ENCODE results near the gene ZNF366.

The ZNF366 gene

GRCh38 chr5:72474516-72474915, 32.7 kb downstream of the ZNF366 start:
- Histone ChIP-seq H3K4me1 (ENCODE audit: insufficient read depth, low read length, poor library complexity, severe bottlenecking) (no peaks in the 10 kb centered on the region), H3K27me3 (ENCODE audit: insufficient read depth, low read length, poor library complexity, severe bottlenecking) (no peaks in the 10 kb centered on the region), H3F3A (ENCODE audit: low read depth) (no peaks in the 10 kb centered on the region), H3K9me3 (ENCODE audit: insufficient read depth, low read depth, low read length) (no peaks in the 10 kb centered on the region), H3K4me3 (ENCODE audit: low read length, poor library complexity, severe bottlenecking) (no peak overlapping the region), H3K4me2 (ENCODE audit: low read depth, low read length, poor library complexity, severe bottlenecking) (no peak overlapping the region), H3K9me2 (replicated peaks; ENCODE audit: low read depth, low read length) (no peaks in the 10 kb centered on the region), H4K20me1 (ENCODE audit: insufficient read depth, low read length, poor library complexity, severe bottlenecking) (no peaks in the 10 kb centered on the region), H3K36me3 (ENCODE audit: insufficient read depth, low read length) (no peaks in the 10 kb centered on the region), H3K79me2 (ENCODE audit: insufficient read depth, low read length) (no peaks in the 10 kb centered on the region), H3K9ac (ENCODE audit: low read depth, low read length, poor library complexity, severe bottlenecking) (no peak overlapping the region), H2AFZ (ENCODE audit: low read length) (no peak overlapping the region)
- TF ChIP-seq CTCF (conservative IDR thresholded peaks at IDR 0.05; ENCODE audit: low read length) (no peak), EZH2phosphoT487 (IDR thresholded peaks at IDR 0.05; ENCODE audit: borderline replicate concordance) (no peak)

GRCh38 chr5:72474046-72474500, 33.1 kb downstream of the ZNF366 start:
- no peak overlapping the region for H2AFZ ChIP-seq (ENCODE audit: low read length)
- H3K9me3 ChIP-seq (ENCODE audit: insufficient read depth, low read depth, low read length), result no peaks in the 10 kb centered on the region
- no peak overlapping the region for H3K4me2 ChIP-seq (ENCODE audit: low read depth, low read length, poor library complexity, severe bottlenecking)
- H3K79me2 ChIP-seq (ENCODE audit: insufficient read depth, low read length), result no peaks in the 10 kb centered on the region
- H3K27me3 ChIP-seq (ENCODE audit: insufficient read depth, low read length, poor library complexity, severe bottlenecking), result no peaks in the 10 kb centered on the region
- TF ChIP-seq EZH2phosphoT487 (IDR thresholded peaks at IDR 0.05; ENCODE audit: borderline replicate concordance) (no peak), CTCF (conservative IDR thresholded peaks at IDR 0.05; ENCODE audit: low read length) (no peak)
- no peak overlapping the region for H3K9ac ChIP-seq (ENCODE audit: low read depth, low read length, poor library complexity, severe bottlenecking)
- no peaks in the 10 kb centered on the region for H4K20me1 ChIP-seq (ENCODE audit: insufficient read depth, low read length, poor library complexity, severe bottlenecking)
- H3K4me1 ChIP-seq (ENCODE audit: insufficient read depth, low read length, poor library complexity, severe bottlenecking), result no peaks in the 10 kb centered on the region
- H3K9me2 ChIP-seq (replicated peaks; ENCODE audit: low read depth, low read length), result no peaks in the 10 kb centered on the region
- no peaks in the 10 kb centered on the region for H3F3A ChIP-seq (ENCODE audit: low read depth)
- H3K36me3 ChIP-seq (ENCODE audit: insufficient read depth, low read length), result no peaks in the 10 kb centered on the region
- no peak overlapping the region for H3K4me3 ChIP-seq (ENCODE audit: low read length, poor library complexity, severe bottlenecking)

- TF ChIP-seq EZH2phosphoT487 (IDR thresholded peaks at IDR 0.05; ENCODE audit: borderline replicate concordance), result no peak
- no peak for TF ChIP-seq CTCF (conservative IDR thresholded peaks at IDR 0.05; ENCODE audit: low read length)
- Histone ChIP-seq H2AFZ (ENCODE audit: low read length) (no peak overlapping the region), H3K27me3 (ENCODE audit: insufficient read depth, low read length, poor library complexity, severe bottlenecking) (no peaks in the 10 kb centered on the region)
Observed at GRCh38 chr5:72472666-72473422, 34.4 kb downstream of the ZNF366 start.

More at GRCh38 chr5:72472666-72473422, 34.4 kb downstream of the ZNF366 start:
- Histone ChIP-seq H3K4me3 (ENCODE audit: low read length, poor library complexity, severe bottlenecking) (no peak overlapping the region), H3K79me2 (ENCODE audit: insufficient read depth, low read length) (no peaks in the 10 kb centered on the region), H3K9me2 (replicated peaks; ENCODE audit: low read depth, low read length) (no peaks in the 10 kb centered on the region), H3K9ac (ENCODE audit: low read depth, low read length, poor library complexity, severe bottlenecking) (no peak overlapping the region), H3K4me1 (ENCODE audit: insufficient read depth, low read length, poor library complexity, severe bottlenecking) (peaks cover 12% of the 10 kb centered on the region), H3K36me3 (ENCODE audit: insufficient read depth, low read length) (no peaks in the 10 kb centered on the region), H3K4me2 (ENCODE audit: low read depth, low read length, poor library complexity, severe bottlenecking) (no peak overlapping the region), H3F3A (ENCODE audit: low read depth) (no peaks in the 10 kb centered on the region), H4K20me1 (ENCODE audit: insufficient read depth, low read length, poor library complexity, severe bottlenecking) (no peaks in the 10 kb centered on the region), H3K9me3 (ENCODE audit: insufficient read depth, low read depth, low read length) (no peaks in the 10 kb centered on the region)
